K562 (cell line): ENCODE data around the gene MYO1D. TPM values are rescaled to one million over a fixed set of nuclear protein-coding genes. Genes with fewer than 3 reads are reported as not detected.

ENCODE experiments used
- ATAC-seq: fragments of 200-7000 bp; cut with Tn5 transposase; 3 replicates; pipeline ENCODE4 v1.9.1; 2020; ENCODE audit warnings: moderate library complexity
- BruUV-seq: library from RNA; stranded (reverse); fragments of 400-500 nt; replicated peaks from 2 replicates; lab custom pipeline; 2021; lab: Mats Ljungman, UMichigan
- CTCF ChIA-PET: fragments of 300-600 bp; formaldehyde crosslinking; extraction: SDS; loops from one replicate; lab custom pipeline; 2021; ENCODE audit warnings: low intra/inter-chr PET ratio; lab: Yijun Ruan, JAX
- POLR2A ChIA-PET: fragments of 300-600, 350-650 bp; sonication (Branson Sonifier 250); formaldehyde crosslinking; extraction: SDS; loops from one replicate; lab custom pipeline; 2021; ENCODE audit warnings: antibody characterized with exemption, inconsistent platforms; lab: Yijun Ruan, JAX
- DNase-seq, 4 experiments: peaks; one replicate each; pipeline versions ENCODE4 v3.0.0 to v3.0.0-alpha.2; 2011 to 2018; ENCODE audit warnings: low spot score in 3 of 4, mixed read lengths in 3 of 4; ENCODE audit errors: extremely low read depth in 1 of 4
- FAIRE-seq: peaks from 2 replicates; lab custom pipeline; 2011; peaks lifted over from hg19 to GRCh38; lab: Jason Lieb, UNC
- H2AFZ ChIP-seq: 2 replicates; pipeline ENCODE4 v1.6.0; 2011; ENCODE audit warnings: low read depth, low read length, control low read depth, inconsistent platforms
- H3K27ac ChIP-seq: fragments of 200-600 bp; 3 replicates; pipeline ENCODE4 v1.8.0; 2011; ENCODE audit warnings: low read depth, mild to moderate bottlenecking, control low read depth, inconsistent platforms, low read length, moderate library complexity, mixed read lengths; ENCODE audit errors: extremely low read depth
- H3K27me3 ChIP-seq, 2 experiments: fragments of 300-600 bp in 1 of 2; 2 replicates in 1 of 2; 3 replicates in 1 of 2; pipeline versions ENCODE4 v1.6.0 to v1.8.0; 2011; ENCODE audit warnings: inconsistent platforms in 2 of 2, low read length in 2 of 2, mild to moderate bottlenecking in 1 of 2, mixed read lengths in 1 of 2, moderate library complexity in 1 of 2; ENCODE audit not compliant: control insufficient read depth in 2 of 2, insufficient read depth in 2 of 2
- H3K36me3 ChIP-seq: fragments of 300-600 bp; 3 replicates; pipeline ENCODE4 v1.8.0; 2011; ENCODE audit warnings: mild to moderate bottlenecking, low read length, inconsistent platforms; ENCODE audit not compliant: control insufficient read depth, insufficient read depth
- H3K4me1 ChIP-seq, 2 experiments: fragments of 200-600 bp in 1 of 2; replicated peaks in 1 of 2; 2 replicates in 1 of 2; 3 replicates in 1 of 2; pipeline versions ENCODE4 v1.5.1 to v1.8.0; 2011; ENCODE audit warnings: inconsistent platforms in 2 of 2, low read length in 2 of 2, mild to moderate bottlenecking in 1 of 2, mixed read lengths in 1 of 2, moderate library complexity in 1 of 2; ENCODE audit not compliant: control insufficient read depth in 2 of 2, insufficient read depth in 2 of 2
- H3K4me2 ChIP-seq: 2 replicates; pipeline ENCODE4 v1.6.1; 2011; ENCODE audit warnings: low read length, control low read depth, inconsistent platforms, mixed read lengths; ENCODE audit not compliant: insufficient read depth
- H3K4me3 ChIP-seq: fragments of 200-600 bp; sonication (generic), shearing (Covaris generic); 2 replicates; pipeline ENCODE4 v1.5.1; 2016; ENCODE audit warnings: control low read depth, inconsistent platforms
- H3K79me2 ChIP-seq: fragments of 200-600 bp; 3 replicates; pipeline ENCODE4 v1.8.0; 2011; ENCODE audit warnings: low read length, inconsistent platforms; ENCODE audit not compliant: control insufficient read depth, insufficient read depth
- H3K9ac ChIP-seq, 2 experiments: 2 replicates each; pipeline versions ENCODE4 v1.6.0 to v1.6.1; 2011; ENCODE audit warnings: low read depth in 2 of 2, low read length in 2 of 2, control low read depth in 1 of 2, inconsistent platforms in 1 of 2, mild to moderate bottlenecking in 1 of 2, mixed read lengths in 1 of 2; ENCODE audit not compliant: insufficient read depth in 1 of 2
- H3K9me1 ChIP-seq: one replicate; pipeline ENCODE4 v1.6.0; 2011; ENCODE audit warnings: inconsistent platforms, mild to moderate bottlenecking, low read length, moderate library complexity; ENCODE audit not compliant: control insufficient read depth, insufficient read depth
- H3K9me3 ChIP-seq: replicated peaks from 2 replicates; pipeline ENCODE4 v1.5.1; 2011; ENCODE audit warnings: low read depth, low read length, inconsistent platforms; ENCODE audit not compliant: control insufficient read depth, insufficient read depth
- H4K20me1 ChIP-seq: replicated peaks from 2 replicates; pipeline ENCODE4 v1.6.1; 2011; ENCODE audit warnings: low read length, inconsistent platforms, mixed read lengths; ENCODE audit not compliant: control insufficient read depth, insufficient read depth
- ATF3 ChIP-seq, 2 experiments: fragments of 450-650 bp in 1 of 2; sonication (generic) in 1 of 2; formaldehyde crosslinking in 1 of 2; IDR thresholded peaks in 1 of 2; conservative IDR thresholded peaks in 1 of 2; 2 replicates each; pipeline versions ENCODE4 v1.6.1 to v1.8.1; 2016 to 2023; ENCODE audit warnings: mild to moderate bottlenecking in 2 of 2, moderate library complexity in 2 of 2, inconsistent platforms in 1 of 2, missing genetic modification reagents in 1 of 2
- ESRRB ChIP-seq: fragments of 250-450 bp; sonication (Bioruptor Pico); IDR thresholded peaks from 2 replicates; pipeline ENCODE4 v1.5.0; 2020; ENCODE audit warnings: mild to moderate bottlenecking, moderate library complexity, borderline replicate concordance
- FOS ChIP-seq: IDR thresholded peaks from 3 replicates; pipeline ENCODE4 v1.6.1; 2011; ENCODE audit not compliant: insufficient read length; ENCODE audit errors: extremely low read depth
- HINFP ChIP-seq: fragments of 450-650 bp; conservative IDR thresholded peaks from 2 replicates; pipeline ENCODE4 v1.6.1; 2016; ENCODE audit warnings: missing genetic modification characterization, low read depth, mild to moderate bottlenecking, control low read depth, missing compliant biosample characterization
- PTBP1 ChIP-seq: fragments of 200-400 bp; formaldehyde crosslinking; IDR thresholded peaks from 2 replicates; pipeline ENCODE4 v1.6.1; 2017; ENCODE audit warnings: low read depth, low read length
- RAD21 ChIP-seq, 2 experiments: fragments of 250-450 bp in 1 of 2; fragments of 450-650 bp in 1 of 2; sonication (Bioruptor Pico) in 1 of 2; formaldehyde crosslinking in 1 of 2; IDR thresholded peaks in 1 of 2; conservative IDR thresholded peaks in 1 of 2; 2 replicates each; pipeline versions ENCODE4 v1.4.0 to v1.8.0; 2020 to 2022; ENCODE audit warnings: mild to moderate bottlenecking in 2 of 2, moderate library complexity in 1 of 2
- SAP30 ChIP-seq: fragments of 200-600 bp; sonication (generic); IDR thresholded peaks from 2 replicates; pipeline ENCODE4 v1.6.1; 2012; ENCODE audit warnings: borderline replicate concordance, low read depth, mild to moderate bottlenecking, moderate library complexity, low read length, control low read depth, inconsistent platforms; ENCODE audit not compliant: insufficient read depth, poor library complexity, severe bottlenecking
- SMAD3 ChIP-seq: fragments of 450-650 bp; formaldehyde crosslinking; conservative IDR thresholded peaks from 2 replicates; pipeline ENCODE4 v1.4.0; 2020; ENCODE audit warnings: mild to moderate bottlenecking
- TCF7L2 ChIP-seq: fragments of 150-350 bp; IDR thresholded peaks from 2 replicates; pipeline ENCODE4 v1.6.1; 2016; ENCODE audit warnings: low read depth, mild to moderate bottlenecking, low read length, moderate library complexity
- THRB ChIP-seq: fragments of 450-650 bp; formaldehyde crosslinking; conservative IDR thresholded peaks from 2 replicates; pipeline ENCODE4 v1.4.0; 2022; ENCODE audit warnings: mild to moderate bottlenecking, missing genetic modification characterization
- WHSC1 ChIP-seq: IDR thresholded peaks from one replicate; pipeline ENCODE4 v1.6.1; 2012; ENCODE audit warnings: low read length, control low read depth, inconsistent platforms
- ZFP36 ChIP-seq: fragments of 150-350 bp; IDR thresholded peaks from 2 replicates; pipeline ENCODE4 v1.6.1; 2018; ENCODE audit warnings: low read length, low read depth; ENCODE audit not compliant: partially characterized antibody
- ZNF175 ChIP-seq: fragments of 200-800 bp; sonication (Bioruptor generic); IDR thresholded peaks from 2 replicates; pipeline ENCODE4 v1.6.1; 2016; ENCODE audit warnings: low read depth, mild to moderate bottlenecking, missing genetic modification characterization, missing compliant biosample characterization
- ZNF232 ChIP-seq: sonication (generic); formaldehyde crosslinking; IDR thresholded peaks from 2 replicates; pipeline ENCODE4 v1.8.0; 2022; ENCODE audit warnings: mild to moderate bottlenecking, missing genetic modification reagents
- ZNF644 ChIP-seq: fragments of 200-800 bp; sonication (Bioruptor generic); IDR thresholded peaks from 2 replicates; pipeline ENCODE4 v1.6.1; 2016; ENCODE audit warnings: low read depth, missing genetic modification characterization, missing compliant biosample characterization
- ZNF699 ChIP-seq: fragments of 250-450 bp; sonication (Bioruptor Pico); IDR thresholded peaks from 2 replicates; pipeline ENCODE4 v1.8.0; 2021; ENCODE audit warnings: mild to moderate bottlenecking, moderate library complexity; ENCODE audit not compliant: insufficient replicate concordance
- ZNF76 ChIP-seq: fragments of 250-450 bp; sonication (Bioruptor Pico); IDR thresholded peaks from 2 replicates; pipeline ENCODE4 v1.4.0; 2020; ENCODE audit warnings: mild to moderate bottlenecking, moderate library complexity, borderline replicate concordance
- WGBS: fragments of 100-300 bp; shearing (Covaris generic); methylation state at CpG from one replicate; pipeline ENCODE4 v1.1.6; 2016; ENCODE audit warnings: low coverage, mixed read lengths; ENCODE audit not compliant: insufficient coverage; ENCODE audit errors: missing lambda C conversion rate; 5-methylcytosine and 5-hydroxymethylcytosine counted together
- in situ Hi-C: fragments of 300-500 bp; cut with MboI; formaldehyde crosslinking; loops from 4 replicates; pipeline ENCODE4 v1.15.0; 2018; ENCODE audit warnings: inconsistent platforms, mixed read lengths
- intact Hi-C: fragments of 100-400 bp; cut with micrococcal nuclease; formaldehyde crosslinking; loops from 2 replicates; pipeline ENCODE4 v1.14.2; 2022
- polyA plus RNA-seq, 8 experiments: library from polyadenylated mRNA; depleted of rRNA in 4 of 8; stranded (reverse) in 5 of 8; unstranded in 3 of 8; fragments of >200 nt; fragmentation: Nextera tagmentation in 2 of 8; fragmentation: Illumina TruSeq in 1 of 8; extraction: Ambion mirVana in 2 of 8; extraction: Trizol in 1 of 8; gene quantifications; 2 replicates each; pipeline versions ENCODE4 v1.2.1 to v1.2.3, GENCODE V29; 2011 to 2014; ENCODE audit warnings: inconsistent platforms in 1 of 8, missing spikeins in 1 of 8
- total RNA-seq, 7 experiments: library from RNA; depleted of rRNA in 6 of 7; stranded (reverse); fragments of >200 nt in 6 of 7; fragmentation: Illumina TruSeq in 2 of 7; extraction: Trizol in 2 of 7; gene quantifications; 2 replicates each; pipeline versions ENCODE4 v1.2.1 to v1.2.3, GENCODE V29; 2011 to 2021; ENCODE audit warnings: low replicate concordance in 1 of 7

MYO1D gene
- total and polyA plus RNA-seq, 9 of the 15 experiments (the other 6 are each of a cell fraction or from before 2014, with no cell fraction given): 2.1 to 71.2 (median 45.4) TPM

- TF ChIP-seq ZNF699 (CRISPR knock-in tag) (no peak), TCF7L2 (no peak), ZNF644 (tag) (no peak), ZNF76 (CRISPR knock-in tag) (no peak), FOS (no peak), PTBP1 (no peak)
Observed at GRCh38 chr17:32458371-32458770, 418.6 kb downstream of the MYO1D start (continued).

- H3K9me3 ChIP-seq: no peaks in the 10 kb centered on the region
- no TSS peak for BruUV-seq
- DNase-seq: no peak
- CTCF ChIA-PET: no interaction called here
- intact Hi-C loops (no loop called here), in situ Hi-C loops (no loop called here)
- FAIRE-seq: no peak
- POLR2A ChIA-PET: interaction anchor here (0.9 to 1.6 kb wide), 2 partner anchors 9 to 18 kb away, joined by 4 to 7 read pairs; partner anchors contain the start of gene PSMD11
- ATAC-seq: no peak
- no peak overlapping the region for H3K4me3 ChIP-seq
- H3K27me3 ChIP-seq: no peaks in the 10 kb centered on the region
- no peaks in the 10 kb centered on the region for H3K9me1 ChIP-seq
- H3K4me2 ChIP-seq: no peak overlapping the region
- 93% methylated on average over 2 of the region's 2 CpGs for WGBS
- H3K27ac ChIP-seq: no peak overlapping the region
- H2AFZ ChIP-seq: no peak overlapping the region
- no peak overlapping the region for H3K9ac ChIP-seq
- H3K79me2 ChIP-seq: peaks cover 78% of the 10 kb centered on the region
- peaks cover 92% of the 10 kb centered on the region for H3K36me3 ChIP-seq
- no peaks in the 10 kb centered on the region for H4K20me1 ChIP-seq
- H3K4me1 ChIP-seq: no peaks in the 10 kb centered on the region
- no peak for TF ChIP-seq ZFP36
- no peak for TF ChIP-seq ZNF175 (CRISPR knock-in tag)
- no peak for TF ChIP-seq SAP30
- TF ChIP-seq ZNF232: no peak
- no peak for TF ChIP-seq HINFP (tag)
- TF ChIP-seq ESRRB (CRISPR knock-in tag): no peak
- TF ChIP-seq SMAD3: no peak
- no peak for TF ChIP-seq RAD21 (CRISPR knock-in tag; conservative IDR thresholded peaks at IDR 0.05 in 1 of 2, IDR thresholded peaks at IDR 0.05 in 1 of 2)
- no peak for TF ChIP-seq WHSC1
- TF ChIP-seq THRB (CRISPR knock-in tag): no peak
- TF ChIP-seq ATF3 (IDR thresholded peaks at IDR 0.05): no peak
- TF ChIP-seq ATF3 (CRISPR knock-in tag; conservative IDR thresholded peaks at IDR 0.05): no peak
Observed at GRCh38 chr17:32453370-32453769, 423.6 kb downstream of the MYO1D start.
